Suprapubic skin (tissue), 4 donors: ENCODE measurements around the gene TGDS. TPM values are rescaled to one million over a fixed set of nuclear protein-coding genes. Genes with fewer than 3 reads are reported as not detected.

ENCODE experiments used
- DNase-seq, 2 donors: peaks; one replicate each; pipeline ENCODE4 v3.0.0-alpha.2; 2019; ENCODE audit warnings: low spot score in 2 of 2
- H3K27ac ChIP-seq: fragments of 200-600 bp; sonication (generic); one replicate; pipeline ENCODE4 v1.5.1; 2019
- H3K27me3 ChIP-seq: fragments of 200-600 bp; sonication (generic); one replicate; pipeline ENCODE4 v1.5.1; 2019
- H3K36me3 ChIP-seq: fragments of 200-600 bp; sonication (generic); one replicate; pipeline ENCODE4 v1.5.1; 2019
- H3K4me1 ChIP-seq: fragments of 200-600 bp; sonication (generic); one replicate; pipeline ENCODE4 v1.5.1; 2019
- H3K4me3 ChIP-seq: fragments of 200-600 bp; sonication (generic); one replicate; pipeline ENCODE4 v1.5.1; 2019; ENCODE audit warnings: mild to moderate bottlenecking
- H3K9me3 ChIP-seq: fragments of 200-600 bp; sonication (generic); one replicate; pipeline ENCODE4 v1.5.1; 2019
- CTCF ChIP-seq, 2 donors: fragments of 200-600 bp in 1 of 2; fragments of 450-650 bp in 1 of 2; sonication (generic) in 1 of 2; IDR thresholded peaks; one replicate each; pipeline ENCODE4 v1.5.1; 2016 to 2019; ENCODE audit warnings: antibody characterized with exemption in 2 of 2, mild to moderate bottlenecking in 1 of 2, moderate library complexity in 1 of 2
- EP300 ChIP-seq: sonication (generic); formaldehyde crosslinking; IDR thresholded peaks from one replicate; pipeline ENCODE4 v1.6.1; 2017; ENCODE audit warnings: antibody characterized with exemption
- POLR2A ChIP-seq, 2 donors: fragments of 450-650 bp; IDR thresholded peaks; one replicate each; pipeline ENCODE4 v1.6.1; 2017; ENCODE audit warnings: antibody characterized with exemption in 2 of 2, mild to moderate bottlenecking in 2 of 2, moderate library complexity in 2 of 2
- POLR2AphosphoS5 ChIP-seq, 3 donors: sonication (generic); formaldehyde crosslinking; IDR thresholded peaks; one replicate each; pipeline ENCODE4 v1.6.1; 2017; ENCODE audit warnings: antibody characterized with exemption in 3 of 3
- WGBS: methylation state at CpG from one replicate; pipeline ENCODE4 v1.1.5; 2018; 5-methylcytosine and 5-hydroxymethylcytosine counted together
- total RNA-seq, 4 donors: library from RNA; depleted of rRNA; stranded (reverse); fragments of >200 nt; gene quantifications; one replicate each; pipeline ENCODE4 v1.1.0, GENCODE V29; 2016

Gene TGDS
- total RNA-seq, 4 donors from 2014 or later: 7.4 to 9.3 (median 8.0) TPM

- no peaks in the 10 kb centered on the region for H3K4me1 ChIP-seq
- TF ChIP-seq CTCF (IDR thresholded peaks at IDR 0.05): peak; percentile 44 to 58
- TF ChIP-seq POLR2AphosphoS5 (IDR thresholded peaks at IDR 0.05): no peak
- no peaks in the 10 kb centered on the region for H3K27me3 ChIP-seq
- WGBS: 63% methylated on average over 4 of the region's 4 CpGs
- no peak for DNase-seq
- H3K36me3 ChIP-seq: peaks cover 8% of the 10 kb centered on the region
- no peak overlapping the region for H3K27ac ChIP-seq
- H3K4me3 ChIP-seq: no peak overlapping the region
- no peaks in the 10 kb centered on the region for H3K9me3 ChIP-seq
Observed at GRCh38 chr13:94617389-94618000, 21.5 kb upstream of the TGDS start.

- no peaks in the 10 kb centered on the region for H3K27me3 ChIP-seq
- H3K36me3 ChIP-seq: peaks cover 8% of the 10 kb centered on the region
- no peak for TF ChIP-seq EP300
Observed at GRCh38 chr13:94613051-94613450, 17.1 kb upstream of the TGDS start.

GRCh38 chr13:94612050-94612449 lies 16.1 kb upstream of the TGDS start:
- TF ChIP-seq CTCF (IDR thresholded peaks at IDR 0.05): no peak
- no peak for TF ChIP-seq EP300
- no peak for TF ChIP-seq POLR2A (IDR thresholded peaks at IDR 0.05)
- TF ChIP-seq POLR2AphosphoS5 (IDR thresholded peaks at IDR 0.05): no peak
- Histone ChIP-seq H3K27me3 (no peaks in the 10 kb centered on the region), H3K36me3 (peaks cover 12% of the 10 kb centered on the region), H3K9me3 (no peaks in the 10 kb centered on the region), H3K27ac (no peak overlapping the region), H3K4me1 (no peaks in the 10 kb centered on the region), H3K4me3 (no peak overlapping the region)
- WGBS: 66% methylated on average over 4 of the region's 4 CpGs
- no peak for DNase-seq

More at GRCh38 chr13:94613051-94613450, 17.1 kb upstream of the TGDS start:
- H3K4me3 ChIP-seq: no peak overlapping the region
- DNase-seq: no peak
- H3K4me1 ChIP-seq: no peaks in the 10 kb centered on the region
- no peak overlapping the region for H3K27ac ChIP-seq
- H3K9me3 ChIP-seq: no peaks in the 10 kb centered on the region

GRCh38 chr13:94610475-94610874 lies 14.5 kb upstream of the TGDS start:
- no peak overlapping the region for H3K27ac ChIP-seq
- 91% methylated on average over 5 of the region's 5 CpGs for WGBS
- no peak for DNase-seq
- no peak overlapping the region for H3K4me3 ChIP-seq
- H3K9me3 ChIP-seq: no peaks in the 10 kb centered on the region
- TF ChIP-seq CTCF (IDR thresholded peaks at IDR 0.05) (no peak), POLR2AphosphoS5 (IDR thresholded peaks at IDR 0.05) (no peak), POLR2A (IDR thresholded peaks at IDR 0.05) (no peak), EP300 (no peak)
- peaks cover 23% of the 10 kb centered on the region for H3K36me3 ChIP-seq
- H3K27me3 ChIP-seq: no peaks in the 10 kb centered on the region
- H3K4me1 ChIP-seq: no peaks in the 10 kb centered on the region

GRCh38 chr13:94609196-94609595 lies 13.2 kb upstream of the TGDS start:
- no peaks in the 10 kb centered on the region for H3K9me3 ChIP-seq
- no peak for TF ChIP-seq POLR2A (IDR thresholded peaks at IDR 0.05)
- TF ChIP-seq EP300: no peak
- TF ChIP-seq CTCF (IDR thresholded peaks at IDR 0.05): no peak
- no peak for TF ChIP-seq POLR2AphosphoS5 (IDR thresholded peaks at IDR 0.05)
- H3K4me1 ChIP-seq: no peaks in the 10 kb centered on the region
- H3K4me3 ChIP-seq: no peak overlapping the region
- no peaks in the 10 kb centered on the region for H3K27me3 ChIP-seq
- DNase-seq: no peak
- H3K36me3 ChIP-seq: peaks cover 26% of the 10 kb centered on the region
- 88% methylated on average over 2 of the region's 2 CpGs for WGBS
- no peak overlapping the region for H3K27ac ChIP-seq

GRCh38 chr13:94608586-94608985 lies 12.6 kb upstream of the TGDS start:
- Histone ChIP-seq H3K4me1 (no peaks in the 10 kb centered on the region), H3K27ac (no peak overlapping the region), H3K27me3 (no peaks in the 10 kb centered on the region), H3K36me3 (peaks cover 26% of the 10 kb centered on the region), H3K4me3 (no peak overlapping the region), H3K9me3 (no peaks in the 10 kb centered on the region)
- TF ChIP-seq POLR2A (IDR thresholded peaks at IDR 0.05) (no peak), POLR2AphosphoS5 (IDR thresholded peaks at IDR 0.05) (no peak), EP300 (no peak), CTCF (IDR thresholded peaks at IDR 0.05) (no peak)
- WGBS: 70% methylated on average over 1 of the region's 1 CpG
- no peak for DNase-seq
